Measurements from ENCODE around the gene RIPK1. TPM values are rescaled to one million over a fixed set of nuclear protein-coding genes. Genes with fewer than 3 reads are reported as not detected.
"Not testable (repeated sequence)": the region's sequence is repeated elsewhere in the genome, so short reads cannot be mapped to it uniquely, and the experiment has no call there.

The RIPK1 gene
- total RNA-seq, 5 donors from 2014 or later (not counting 1 experiment from before 2014, with no cell fraction given), result 22.5 to 33.8 (median 31.7) TPM

- ATAC-seq (replicated peaks in 1 of 4), result no peak
- Mint-ChIP-seq H3K4me1 (peaks cover 0 to 5% (median 0%) of the 10 kb centered on the region in 3 donors), H3K36me3 (peaks cover 26% of the 10 kb centered on the region), H3K27ac (no peak overlapping the region), H3K4me3 (no peak overlapping the region), H3K9me3 (no peaks in the 10 kb centered on the region), H3K27me3 (no peaks in the 10 kb centered on the region)
- Histone ChIP-seq H3K4me3 (ENCODE audit: control insufficient read depth in 1 of 2, extremely low read depth in 1 of 2, low read length in 1 of 2) (no peak overlapping the region), H3K27me3 (replicated peaks in 1 of 2; ENCODE audit: control insufficient read depth in 2 of 2, extremely low read depth in 1 of 2, insufficient read depth in 2 of 2, low read length in 1 of 2) (no peaks in the 10 kb centered on the region), H3K36me3 (ENCODE audit: control insufficient read depth in 2 of 2, extremely low read depth in 1 of 2, insufficient read depth in 1 of 2, low read length in 1 of 2) (peaks cover 1 to 7% of the 10 kb centered on the region in 2 donors), H3K27ac (ENCODE audit: low read length) (no peak overlapping the region), H3K4me1 (ENCODE audit: control insufficient read depth in 1 of 2, extremely low read depth in 1 of 2, insufficient read depth in 2 of 2, low read length in 2 of 2) (no peaks in the 10 kb centered on the region), H3K9me3 (no peaks in the 10 kb centered on the region)
- POLR2A ChIA-PET, result no interaction called here
- DNase-seq, result no peak
- 89% methylated on average over 1 of the region's 6 CpGs for WGBS (ENCODE audit: insufficient coverage)
- CTCF ChIA-PET, result interaction anchor here in 1 of 2 donors (0.9 kb wide), 1 partner anchor 9 kb away, joined by 4 read pairs; the partner anchor contains the start of gene TUBB2A
Observed at GRCh38 chr6:3147914-3148757, 79.8 kb downstream of the RIPK1 start.

GRCh38 chr6:3151691-3152090 is 83.4 kb downstream of the RIPK1 start:
- Histone ChIP-seq H3K36me3 (ENCODE audit: control insufficient read depth in 2 of 2, extremely low read depth in 1 of 2, insufficient read depth in 1 of 2, low read length in 1 of 2) (peaks cover 2 to 7% of the 10 kb centered on the region in 2 donors), H3K4me1 (ENCODE audit: control insufficient read depth in 1 of 2, extremely low read depth in 1 of 2, insufficient read depth in 2 of 2, low read length in 2 of 2) (peaks cover under 1 to 6% of the 10 kb centered on the region in 2 experiments), H3K27me3 (replicated peaks in 1 of 2; ENCODE audit: control insufficient read depth in 2 of 2, extremely low read depth in 1 of 2, insufficient read depth in 2 of 2, low read length in 1 of 2) (peaks cover 0 to 2% of the 10 kb centered on the region in 2 experiments), H3K27ac (ENCODE audit: low read length) (no peak overlapping the region), H3K4me3 (ENCODE audit: control insufficient read depth in 1 of 2, extremely low read depth in 1 of 2, low read length in 1 of 2) (no peak overlapping the region), H3K9me3 (no peaks in the 10 kb centered on the region)
- DNase-seq, result no peak
- no peak overlapping the region for H3K27ac Mint-ChIP-seq
- peaks cover 34% of the 10 kb centered on the region for H3K36me3 Mint-ChIP-seq
- no peaks in the 10 kb centered on the region for H3K9me3 Mint-ChIP-seq
- H3K27me3 Mint-ChIP-seq, result peaks cover 4 to 5% of the 10 kb centered on the region in 2 donors
- POLR2A ChIA-PET, result no interaction called here
- 89% methylated on average over 2 of the region's 5 CpGs for WGBS (ENCODE audit: insufficient coverage)
- ATAC-seq (replicated peaks in 1 of 4), result no peak
- CTCF ChIA-PET, result interaction anchor here in 1 of 2 donors (1.1 kb wide), 1 partner anchor 10 kb away, joined by 3 read pairs; no protein-coding TSS in a partner anchor
- H3K4me1 Mint-ChIP-seq, result peaks cover 8% of the 10 kb centered on the region in 3 donors
- H3K4me3 Mint-ChIP-seq, result no peak overlapping the region

GRCh38 chr6:3152689-3153088 is 84.4 kb downstream of the RIPK1 start:
- Histone ChIP-seq H3K27me3 (replicated peaks in 1 of 2; ENCODE audit: control insufficient read depth in 2 of 2, extremely low read depth in 1 of 2, insufficient read depth in 2 of 2, low read length in 1 of 2) (peaks cover 0 to 4% of the 10 kb centered on the region in 2 experiments), H3K9me3 (no peaks in the 10 kb centered on the region), H3K4me3 (ENCODE audit: control insufficient read depth in 1 of 2, extremely low read depth in 1 of 2, low read length in 1 of 2) (no peak overlapping the region), H3K4me1 (ENCODE audit: control insufficient read depth in 1 of 2, extremely low read depth in 1 of 2, insufficient read depth in 2 of 2, low read length in 2 of 2) (peaks cover 3 to 10% of the 10 kb centered on the region in 2 experiments), H3K27ac (ENCODE audit: low read length) (no peak overlapping the region), H3K36me3 (ENCODE audit: control insufficient read depth in 2 of 2, extremely low read depth in 1 of 2, insufficient read depth in 1 of 2, low read length in 1 of 2) (peaks cover 2 to 7% of the 10 kb centered on the region in 2 donors)
- Mint-ChIP-seq H3K4me1 (peaks cover 10 to 12% (median 11%) of the 10 kb centered on the region in 3 donors), H3K27me3 (peaks cover 4 to 5% of the 10 kb centered on the region in 2 donors), H3K4me3 (no peak overlapping the region), H3K27ac (no peak overlapping the region), H3K9me3 (no peaks in the 10 kb centered on the region), H3K36me3 (peaks cover 30% of the 10 kb centered on the region)
- ChIA-PET POLR2A (interaction anchor here in 1 of 2 donors (1.0 kb wide), 1 partner anchor 14 kb away, joined by 3 read pairs; no protein-coding TSS in a partner anchor), CTCF (interaction anchor here in 1 of 2 donors (0.6 kb wide), 1 partner anchor 74 kb away, joined by 4 read pairs; no protein-coding TSS in a partner anchor)
- ATAC-seq (replicated peaks in 1 of 4), result no peak
- no peak for DNase-seq
- 71% methylated on average over 2 of the region's 3 CpGs for WGBS (ENCODE audit: insufficient coverage)

GRCh38 chr6:3155416-3155815 is 87.1 kb downstream of the RIPK1 start:
- H3K27ac ChIP-seq (ENCODE audit: low read length); H3K9me3 ChIP-seq; H3K27me3 ChIP-seq (replicated peaks in 1 of 2; ENCODE audit: control insufficient read depth in 2 of 2, extremely low read depth in 1 of 2, insufficient read depth in 2 of 2, low read length in 1 of 2); H3K4me3 ChIP-seq (ENCODE audit: control insufficient read depth in 1 of 2, extremely low read depth in 1 of 2, low read length in 1 of 2); H3K36me3 ChIP-seq (ENCODE audit: control insufficient read depth in 2 of 2, extremely low read depth in 1 of 2, insufficient read depth in 1 of 2, low read length in 1 of 2); H3K9me3 Mint-ChIP-seq; DNase-seq; ATAC-seq (replicated peaks in 1 of 4); H3K27me3 Mint-ChIP-seq; POLR2A ChIA-PET; CTCF ChIA-PET: not testable (repeated sequence)
- 100% methylated on average over 5 of the region's 6 CpGs for WGBS (ENCODE audit: insufficient coverage)
- Mint-ChIP-seq H3K4me3 (peak overlapping the region in 2 of 3 donors; percentile 35 to 51), H3K36me3 (peaks cover 22% of the 10 kb centered on the region), H3K4me1 (peaks cover 21 to 26% (median 26%) of the 10 kb centered on the region in 3 donors), H3K27ac (peak overlapping the region in 1 of 2 donors; percentile 58)
- H3K4me1 ChIP-seq (ENCODE audit: control insufficient read depth in 1 of 2, extremely low read depth in 1 of 2, insufficient read depth in 2 of 2, low read length in 2 of 2), result peaks cover 8 to 34% of the 10 kb centered on the region in 2 experiments

GRCh38 chr6:3156184-3157130 is 88.2 kb downstream of the RIPK1 start:
- ChIA-PET POLR2A (interaction anchor here in 1 of 2 donors (0.6 kb wide), 1 partner anchor 9 kb away, joined by 4 read pairs; no protein-coding TSS in a partner anchor), CTCF (interaction anchor here (0.5 to 1.1 kb wide), 12 partner anchors 8 to 982 kb away, joined by 3 to 5 read pairs (median 3); partner anchors contain the start of gene BPHL (in 1 of the 2))
- H3K4me1 ChIP-seq (ENCODE audit: control insufficient read depth in 1 of 2, extremely low read depth in 1 of 2, insufficient read depth in 2 of 2, low read length in 2 of 2), result peaks cover 8 to 42% of the 10 kb centered on the region in 2 experiments
- H3K9me3 ChIP-seq; H3K36me3 ChIP-seq (ENCODE audit: control insufficient read depth in 2 of 2, extremely low read depth in 1 of 2, insufficient read depth in 1 of 2, low read length in 1 of 2); H3K9me3 Mint-ChIP-seq; H3K27ac ChIP-seq (ENCODE audit: low read length); H3K27me3 Mint-ChIP-seq; H3K27me3 ChIP-seq (replicated peaks in 1 of 2; ENCODE audit: control insufficient read depth in 2 of 2, extremely low read depth in 1 of 2, insufficient read depth in 2 of 2, low read length in 1 of 2): not testable (repeated sequence)
- ATAC-seq (replicated peaks in 1 of 4), result peak; percentile 1 to 8 (median 2)
- Mint-ChIP-seq H3K4me1 (peaks cover 29 to 32% (median 31%) of the 10 kb centered on the region in 3 donors), H3K4me3 (peak overlapping the region; percentile 84 to 87 (median 85)), H3K36me3 (peaks cover 17% of the 10 kb centered on the region), H3K27ac (peak overlapping the region; percentile 75 to 84)
- 8% methylated on average over 25 of the region's 32 CpGs for WGBS (ENCODE audit: insufficient coverage)
- peak overlapping the region; percentile 48 to 83 for H3K4me3 ChIP-seq (ENCODE audit: control insufficient read depth in 1 of 2, extremely low read depth in 1 of 2, low read length in 1 of 2)
- peak in 19 of 35 experiments; percentile 1 to 32 (median 15) for DNase-seq
